Upper lobe of left lung (tissue), 6 donors: ENCODE data around the gene TMEM225B. TPM values are rescaled to one million over a fixed set of nuclear protein-coding genes. Genes with fewer than 3 reads are reported as not detected.
"Not testable (repeated sequence)": the region's sequence is repeated elsewhere in the genome, so short reads cannot be mapped to it uniquely, and the experiment has no call there.

ENCODE experiments used
- ATAC-seq, 2 donors: fragments of 200-7000 bp; cut with Tn5 transposase; one replicate each; pipeline ENCODE4 v1.9.1; 2022; ENCODE audit warnings: mild to moderate bottlenecking in 2 of 2, moderate library complexity in 2 of 2; ENCODE audit not compliant: low FRiP score in 2 of 2
- DNase-seq, 2 donors: peaks; one replicate each; pipeline ENCODE4 v3.0.0-alpha.2; 2019 to 2020
- H3K27ac ChIP-seq, 4 donors: fragments of 200-600 bp; sonication (generic); one replicate each; pipeline ENCODE4 v1.5.1; 2016 to 2019
- H3K27me3 ChIP-seq, 4 donors: fragments of 200-600 bp; sonication (generic); one replicate each; pipeline ENCODE4 v1.5.1; 2017 to 2019
- H3K36me3 ChIP-seq, 4 donors: fragments of 200-600 bp; sonication (generic); one replicate each; pipeline ENCODE4 v1.5.1; 2016 to 2019
- H3K4me1 ChIP-seq, 4 donors: fragments of 200-600 bp; sonication (generic); one replicate each; pipeline ENCODE4 v1.5.1; 2018 to 2019
- H3K4me3 ChIP-seq, 4 donors: fragments of 200-600 bp; sonication (generic); one replicate each; pipeline ENCODE4 v1.5.1; 2017 to 2019; ENCODE audit warnings: mild to moderate bottlenecking in 2 of 4, moderate library complexity in 1 of 4
- H3K9me3 ChIP-seq, 4 donors: fragments of 200-600 bp; sonication (generic); one replicate each; pipeline ENCODE4 v1.5.1; 2018 to 2019
- EP300 ChIP-seq, 4 donors: sonication (generic); formaldehyde crosslinking; IDR thresholded peaks; one replicate each; pipeline ENCODE4 v1.5.1; 2017; ENCODE audit warnings: antibody characterized with exemption in 4 of 4, control low read depth in 2 of 4
- POLR2A ChIP-seq, 4 donors: fragments of 450-650 bp; IDR thresholded peaks; one replicate each; pipeline ENCODE4 v1.5.1; 2016 to 2017; ENCODE audit warnings: antibody characterized with exemption in 4 of 4, mild to moderate bottlenecking in 2 of 4
- POLR2AphosphoS5 ChIP-seq, 2 donors: sonication (generic); formaldehyde crosslinking; IDR thresholded peaks; one replicate each; pipeline ENCODE4 v1.5.1; 2017; ENCODE audit warnings: antibody characterized with exemption in 2 of 2
- whole genome bisulfite sequencing, 2 donors: methylation state at CpG; one replicate each; pipeline ENCODE4 v1.1.5; 2017 to 2018; 5-methylcytosine and 5-hydroxymethylcytosine counted together
- total RNA-seq, 6 donors: library from RNA; depleted of rRNA in 4 of 6; stranded (reverse); fragments of >200 nt in 4 of 6; gene quantifications; one replicate each; pipeline versions ENCODE4 v1.1.0 to v1.2.1, GENCODE V29; 2016 to 2021
- TF ChIP-seq, protein P1 (sequence below), 6 experiments: fragments of 450-650 bp in 4 of 6; fragments of 200-600 bp in 2 of 6; sonication (generic) in 2 of 6; IDR thresholded peaks; one replicate each; pipeline ENCODE4 v1.5.1; 2016 to 2019; ENCODE audit warnings: antibody characterized with exemption in 6 of 6
- donor health status: DM: no; HTN: no; CAD: no; lungs with moderate emphysema.
- donor health status: DM: no; HTN: yes; CAD: no; lungs with severe emphysema.

The TMEM225B gene
- total RNA-seq, 6 donors from 2014 or later, result 0.59 to 3.1 (median 0.91) TPM; not detected in 1

DNA sequence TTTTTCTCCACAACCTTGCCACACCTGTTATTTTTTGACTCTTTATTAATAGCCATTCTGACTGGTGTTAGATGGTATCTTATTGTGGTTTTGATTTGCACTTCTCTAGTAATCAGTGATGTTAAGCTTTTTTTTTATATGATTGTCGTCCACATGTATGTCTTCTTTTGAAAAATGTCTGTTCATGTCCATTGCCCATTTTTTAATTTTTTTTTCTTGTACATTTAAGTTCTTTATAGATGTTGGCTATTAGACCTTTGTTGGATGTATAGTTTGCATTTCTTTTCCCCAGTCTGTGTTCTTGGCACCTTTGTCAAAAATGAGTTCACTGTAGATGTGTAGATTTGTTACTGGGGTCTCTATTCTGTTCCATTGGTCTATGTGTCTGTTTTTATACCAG lies 47.5 kb downstream of the TMEM225B start:
- Histone ChIP-seq H3K27ac (no peak overlapping the region), H3K9me3 (no peaks in the 10 kb centered on the region), H3K4me3 (no peak overlapping the region), H3K27me3 (no peaks in the 10 kb centered on the region), H3K36me3 (peaks cover 0 to 13% (median 0%) of the 10 kb centered on the region in 4 donors), H3K4me1 (no peaks in the 10 kb centered on the region)
- DNase-seq (no peak), ATAC-seq (no peak)
- WGBS, 2 donors, result 95 to 100% methylated on average over 1 of the region's 1 CpG
- no peak for TF ChIP-seq EP300 (IDR thresholded peaks at IDR 0.05)
- no peak for TF ChIP-seq POLR2AphosphoS5 (IDR thresholded peaks at IDR 0.05)
- TF ChIP-seq, protein P1, sequence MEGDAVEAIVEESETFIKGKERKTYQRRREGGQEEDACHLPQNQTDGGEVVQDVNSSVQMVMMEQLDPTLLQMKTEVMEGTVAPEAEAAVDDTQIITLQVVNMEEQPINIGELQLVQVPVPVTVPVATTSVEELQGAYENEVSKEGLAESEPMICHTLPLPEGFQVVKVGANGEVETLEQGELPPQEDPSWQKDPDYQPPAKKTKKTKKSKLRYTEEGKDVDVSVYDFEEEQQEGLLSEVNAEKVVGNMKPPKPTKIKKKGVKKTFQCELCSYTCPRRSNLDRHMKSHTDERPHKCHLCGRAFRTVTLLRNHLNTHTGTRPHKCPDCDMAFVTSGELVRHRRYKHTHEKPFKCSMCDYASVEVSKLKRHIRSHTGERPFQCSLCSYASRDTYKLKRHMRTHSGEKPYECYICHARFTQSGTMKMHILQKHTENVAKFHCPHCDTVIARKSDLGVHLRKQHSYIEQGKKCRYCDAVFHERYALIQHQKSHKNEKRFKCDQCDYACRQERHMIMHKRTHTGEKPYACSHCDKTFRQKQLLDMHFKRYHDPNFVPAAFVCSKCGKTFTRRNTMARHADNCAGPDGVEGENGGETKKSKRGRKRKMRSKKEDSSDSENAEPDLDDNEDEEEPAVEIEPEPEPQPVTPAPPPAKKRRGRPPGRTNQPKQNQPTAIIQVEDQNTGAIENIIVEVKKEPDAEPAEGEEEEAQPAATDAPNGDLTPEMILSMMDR (IDR thresholded peaks at IDR 0.05), result no peak
- no peak for TF ChIP-seq POLR2A (IDR thresholded peaks at IDR 0.05)

DNA sequence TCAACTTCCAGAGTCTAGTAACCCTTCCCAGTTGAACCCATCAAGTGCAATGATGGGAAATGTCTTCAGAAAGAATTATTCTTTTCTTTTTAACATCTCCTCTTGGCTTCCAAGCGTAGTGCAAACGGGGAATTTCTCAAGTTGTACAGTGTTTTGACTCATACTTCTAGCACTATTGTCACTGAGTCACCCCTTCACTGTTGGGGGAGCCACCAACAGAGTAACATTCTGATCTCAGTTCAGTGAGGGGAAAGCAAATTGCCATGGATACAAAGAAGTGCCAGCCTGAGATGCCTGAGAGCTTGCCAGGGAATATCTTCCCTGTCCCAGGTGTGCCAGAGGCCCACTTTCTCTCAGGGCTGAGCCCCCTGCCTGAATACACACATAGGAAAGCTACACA lies 50.8 kb downstream of the TMEM225B start:
- TF ChIP-seq, protein P1 (IDR thresholded peaks at IDR 0.05), result no peak
- TF ChIP-seq POLR2AphosphoS5 (IDR thresholded peaks at IDR 0.05), result no peak
- TF ChIP-seq EP300 (IDR thresholded peaks at IDR 0.05), result no peak
- no peak for TF ChIP-seq POLR2A (IDR thresholded peaks at IDR 0.05)
- WGBS, 2 donors, result 84 to 94% methylated on average over 2 of the region's 2 CpGs

DNA sequence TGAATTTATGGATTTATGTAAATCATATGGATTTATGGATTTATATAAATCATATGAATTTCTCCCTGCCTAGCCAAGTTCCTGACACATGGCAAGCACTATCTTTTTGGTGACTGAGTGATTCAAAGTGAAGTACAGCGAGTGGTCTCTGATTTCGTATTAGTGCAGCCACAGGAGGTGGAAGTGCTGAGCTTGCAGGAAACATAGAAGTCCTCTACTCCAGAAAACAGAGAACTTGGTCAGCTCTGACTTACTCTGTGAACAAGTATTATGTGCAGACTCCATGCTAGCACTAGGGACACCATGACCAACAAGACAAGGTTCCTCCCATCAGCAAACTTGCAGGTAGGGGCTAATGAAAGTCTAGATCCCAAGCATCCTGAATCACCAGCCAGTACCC lies 53.2 kb downstream of the TMEM225B start:
- peaks cover 0 to 5% (median 0%) of the 10 kb centered on the region in 4 donors for H3K36me3 ChIP-seq
- H3K27ac ChIP-seq, result no peak overlapping the region
- ATAC-seq (no peak), DNase-seq (no peak)
- H3K4me1 ChIP-seq, result no peaks in the 10 kb centered on the region
- H3K4me3 ChIP-seq, result no peak overlapping the region
- 95 to 97% methylated on average over 2 of the region's 2 CpGs for WGBS, 2 donors
- TF ChIP-seq, protein P1 (IDR thresholded peaks at IDR 0.05), result no peak
- TF ChIP-seq POLR2A (IDR thresholded peaks at IDR 0.05), result no peak
- no peak for TF ChIP-seq POLR2AphosphoS5 (IDR thresholded peaks at IDR 0.05)
- TF ChIP-seq EP300 (IDR thresholded peaks at IDR 0.05), result no peak
- no peaks in the 10 kb centered on the region for H3K27me3 ChIP-seq
- no peaks in the 10 kb centered on the region for H3K9me3 ChIP-seq

More for the DNA sequence above, 50.8 kb downstream of the TMEM225B start:
- Histone ChIP-seq H3K27ac (no peak overlapping the region), H3K9me3 (no peaks in the 10 kb centered on the region), H3K27me3 (no peaks in the 10 kb centered on the region), H3K4me3 (no peak overlapping the region), H3K4me1 (no peaks in the 10 kb centered on the region), H3K36me3 (peaks cover 0 to 13% (median 0%) of the 10 kb centered on the region in 4 donors)
- no peak for ATAC-seq
- DNase-seq, result no peak

DNA sequence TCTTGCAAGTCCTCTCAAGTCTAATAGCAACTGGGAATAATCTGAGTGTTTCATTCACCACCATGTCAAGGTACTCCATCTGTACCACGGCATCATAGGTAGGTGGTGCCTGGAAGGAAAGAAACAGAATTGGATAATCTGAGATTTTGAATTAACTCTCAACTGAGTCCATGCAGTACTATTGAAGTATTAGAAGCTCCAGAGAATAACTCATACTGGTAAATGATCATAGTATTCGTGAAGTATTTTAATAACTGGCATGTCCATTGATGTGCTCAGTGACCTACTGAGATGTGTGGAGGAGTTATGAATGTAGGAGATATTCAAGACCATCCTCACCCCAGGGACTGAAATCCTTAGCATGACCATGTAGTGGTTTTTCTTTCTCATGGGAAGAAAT lies 54.6 kb downstream of the TMEM225B start:
- TF ChIP-seq POLR2AphosphoS5 (IDR thresholded peaks at IDR 0.05) (no peak), POLR2A (IDR thresholded peaks at IDR 0.05) (no peak)
- Histone ChIP-seq H3K27ac (no peak overlapping the region), H3K36me3 (peaks cover 0 to 5% (median 0%) of the 10 kb centered on the region in 4 donors), H3K4me1 (no peaks in the 10 kb centered on the region), H3K4me3 (no peak overlapping the region), H3K9me3 (no peaks in the 10 kb centered on the region), H3K27me3 (no peaks in the 10 kb centered on the region)
- WGBS, 2 donors, result 94 to 100% methylated on average over 2 of the region's 2 CpGs
- ATAC-seq (no peak), DNase-seq (no peak)

DNA sequence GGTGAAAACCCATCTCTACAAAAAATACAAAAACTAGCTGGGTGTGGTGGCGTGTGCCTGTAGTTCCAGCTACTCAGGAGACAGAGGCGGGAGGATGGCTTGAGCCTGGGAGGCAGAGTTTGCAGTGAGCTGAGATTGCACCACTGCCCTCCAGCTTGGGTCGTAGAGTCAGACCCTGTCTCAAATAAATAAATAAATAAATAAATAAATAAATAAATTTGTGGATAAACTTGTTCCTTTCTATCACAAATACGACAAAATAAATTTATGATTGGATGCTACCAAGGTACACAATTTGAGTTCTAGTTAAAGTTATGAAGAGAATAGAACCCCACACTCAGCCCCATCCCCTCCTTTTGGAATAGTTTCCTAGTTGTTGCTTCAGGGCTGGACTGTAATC lies 55.2 kb downstream of the TMEM225B start:
- DNase-seq, H3K4me1 ChIP-seq, H3K27me3 ChIP-seq: not testable (repeated sequence)

DNA sequence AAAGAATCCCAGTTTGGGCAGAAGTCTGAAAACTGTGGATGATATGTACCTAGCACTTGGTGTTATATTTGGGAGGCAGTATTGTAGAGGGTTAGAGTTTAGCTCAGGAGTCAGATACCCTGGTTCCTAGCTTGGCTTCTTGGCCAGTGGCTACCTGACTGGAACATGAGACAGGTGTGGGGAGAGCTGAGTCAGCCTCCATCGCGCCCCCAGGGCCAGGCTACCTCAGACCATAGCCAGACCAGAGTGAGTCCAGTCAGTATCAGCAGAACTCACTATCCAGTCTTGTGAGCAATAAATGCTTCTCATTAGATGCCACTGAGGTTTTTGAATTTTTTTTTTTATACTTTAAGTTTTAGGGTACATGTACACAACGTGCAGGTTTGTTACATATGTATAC lies 55.7 kb downstream of the TMEM225B start:
- no peak overlapping the region for H3K27ac ChIP-seq
- no peaks in the 10 kb centered on the region for H3K4me1 ChIP-seq
- no peak for ATAC-seq
- no peak for DNase-seq
- H3K9me3 ChIP-seq, result no peaks in the 10 kb centered on the region
- H3K27me3 ChIP-seq, result no peaks in the 10 kb centered on the region
- no peak overlapping the region for H3K4me3 ChIP-seq
- no peaks in the 10 kb centered on the region for H3K36me3 ChIP-seq
- no peak for TF ChIP-seq POLR2A (IDR thresholded peaks at IDR 0.05)
- TF ChIP-seq EP300 (IDR thresholded peaks at IDR 0.05), result no peak
- TF ChIP-seq POLR2AphosphoS5 (IDR thresholded peaks at IDR 0.05), result no peak
- TF ChIP-seq, protein P1 (IDR thresholded peaks at IDR 0.05), result no peak
- 98 to 100% methylated on average over 3 of the region's 3 CpGs for WGBS, 2 donors

More for the DNA sequence above, 55.2 kb downstream of the TMEM225B start:
- 96 to 99% methylated on average over 4 of the region's 4 CpGs for WGBS, 2 donors
- not testable (repeated sequence) for H3K36me3 ChIP-seq, H3K9me3 ChIP-seq, H3K27ac ChIP-seq, H3K4me3 ChIP-seq, ATAC-seq

DNA sequence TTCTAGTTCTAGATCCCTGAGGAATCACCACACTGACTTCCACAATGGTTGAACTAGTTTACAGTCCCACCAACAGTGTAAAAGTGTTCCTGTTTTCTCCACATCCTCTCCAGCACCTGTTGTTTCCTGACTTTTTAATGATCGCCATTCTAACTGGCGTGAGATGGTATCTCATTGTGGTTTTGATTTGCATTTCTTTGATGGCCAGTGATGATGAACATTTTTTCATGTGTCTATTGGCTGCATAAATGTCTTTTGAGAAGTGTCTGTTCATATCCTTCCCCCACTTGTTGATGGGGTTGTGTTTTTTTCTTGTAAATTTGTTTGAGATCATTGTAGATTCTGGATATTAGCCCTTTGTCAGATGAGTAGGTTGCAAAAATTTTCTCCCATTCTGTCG lies 56.6 kb downstream of the TMEM225B start:
- not testable (repeated sequence) for H3K4me3 ChIP-seq, H3K9me3 ChIP-seq, ATAC-seq, H3K4me1 ChIP-seq, DNase-seq, H3K27me3 ChIP-seq, H3K36me3 ChIP-seq, H3K27ac ChIP-seq
- WGBS, 2 donors, result 90 to 94% methylated on average over 3 of the region's 3 CpGs

DNA sequence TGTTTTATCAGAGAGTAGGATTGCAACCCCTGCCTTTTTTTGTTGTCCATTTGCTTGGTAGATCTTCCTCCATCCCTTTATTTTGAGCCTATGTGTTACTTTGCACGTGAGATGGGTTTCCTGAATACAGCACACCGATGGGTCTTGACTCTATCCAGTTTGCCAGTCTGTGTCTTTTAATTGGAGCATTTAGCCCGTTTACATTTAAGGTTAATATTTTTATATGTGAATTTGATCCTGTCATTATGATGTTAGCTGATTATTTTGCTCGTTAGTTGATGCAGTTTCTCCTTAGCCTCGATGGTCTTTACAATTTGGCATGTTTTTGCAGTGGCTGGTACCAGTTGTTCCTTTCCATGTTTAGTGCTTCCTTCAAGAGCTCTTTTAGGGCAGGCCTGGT lies 59.8 kb downstream of the TMEM225B start:
- ATAC-seq, DNase-seq, H3K4me1 ChIP-seq: not testable (repeated sequence)

More for the DNA sequence above, 59.8 kb downstream of the TMEM225B start:
- peaks cover 0 to 22% (median 10%) of the 10 kb centered on the region in 4 donors for H3K36me3 ChIP-seq
- not testable (repeated sequence) for H3K27me3 ChIP-seq, H3K4me3 ChIP-seq, H3K27ac ChIP-seq, H3K9me3 ChIP-seq
- WGBS, 2 donors, result 84 to 93% methylated on average over 5 of the region's 5 CpGs
